Heart left ventricle (tissue), 16 donors: ENCODE data around the gene SORCS2. TPM values are rescaled to one million over a fixed set of nuclear protein-coding genes. Genes with fewer than 3 reads are reported as not detected.

Experiments used
- ATAC-seq, 4 donors: fragments of 200-7000 bp; cut with Tn5 transposase; one replicate each; pipeline ENCODE4 v1.9.1; 2020 to 2022; ENCODE audit warnings: moderate library complexity in 4 of 4, mild to moderate bottlenecking in 3 of 4, moderate number of reproducible peaks in 1 of 4
- DNase-seq, 5 donors: peaks; one replicate each; pipeline ENCODE4 v3.0.0-alpha.2; 2020
- H3K27ac ChIP-seq, 12 donors: fragments of 200-600 bp; sonication (generic) in 4 of 12; one replicate each; pipeline versions ENCODE4 v1.5.0 to v1.8.0; 2016 to 2022; ENCODE audit warnings: mild to moderate bottlenecking in 2 of 12
- H3K27me3 ChIP-seq, 9 donors: fragments of 200-600 bp; sonication (generic) in 2 of 9; one replicate each; pipeline versions ENCODE4 v1.5.1 to v1.8.0; 2016 to 2022; ENCODE audit warnings: mild to moderate bottlenecking in 3 of 9
- H3K36me3 ChIP-seq, 9 donors: fragments of 200-600 bp; sonication (generic) in 2 of 9; one replicate each; pipeline versions ENCODE4 v1.5.0 to v1.8.0; 2018 to 2022; ENCODE audit warnings: mild to moderate bottlenecking in 2 of 9
- H3K4me1 ChIP-seq, 12 donors: fragments of 200-600 bp; sonication (generic) in 4 of 12; one replicate each; pipeline versions ENCODE4 v1.5.0 to v1.8.0; 2016 to 2022; ENCODE audit warnings: mild to moderate bottlenecking in 3 of 12
- H3K4me3 ChIP-seq, 12 donors: fragments of 200-600 bp; sonication (generic) in 4 of 12; one replicate each; pipeline versions ENCODE4 v1.5.0 to v1.8.0; 2017 to 2022; ENCODE audit warnings: mild to moderate bottlenecking in 9 of 12, moderate library complexity in 4 of 12
- H3K9me3 ChIP-seq, 12 donors: fragments of 200-600 bp; sonication (generic) in 4 of 12; one replicate each; pipeline versions ENCODE4 v1.5.0 to v1.8.0; 2016 to 2022; ENCODE audit warnings: mild to moderate bottlenecking in 1 of 12
- POLR2A ChIP-seq, 2 donors: fragments of 450-650 bp; IDR thresholded peaks; one replicate each; pipeline ENCODE4 v1.6.1; 2017; ENCODE audit warnings: antibody characterized with exemption in 2 of 2, mild to moderate bottlenecking in 2 of 2, moderate library complexity in 2 of 2
- WGBS, 4 donors: extraction: QIAGEN DNeasy Blood & Tissue Kit in 2 of 4; methylation state at CpG; one replicate each; pipeline versions ENCODE4 v1.1.5 to v1.1.7; 2013 to 2018; 5-methylcytosine and 5-hydroxymethylcytosine counted together
- intact Hi-C, 10 donors: fragments of 100-400 bp; cut with DNase I; formaldehyde crosslinking; loops; one replicate each; pipeline versions ENCODE4 v1.11.1 to v1.14.2; 2022
- polyA plus RNA-seq, 2 donors: library from polyadenylated mRNA; stranded (reverse); fragments of 200-250 nt; gene quantifications; one replicate each; pipeline ENCODE4 v1.2.3, GENCODE V29; 2013
- total RNA-seq, 9 donors: library from RNA; depleted of rRNA in 2 of 9; stranded (reverse); fragments of >200 nt in 2 of 9; fragmentation: NEBNext Ultra II Directional in 3 of 9; extraction: Animal tissue kit (Norgen Biotek cat#: 25700) in 3 of 9; gene quantifications; one replicate each; pipeline versions ENCODE4 v1.1.0 to v1.2.4, GENCODE V29; 2016 to 2023
- TF ChIP-seq, protein P1 (sequence below), 12 donors: fragments of 200-600 bp; sonication (generic) in 4 of 12; IDR thresholded peaks; one replicate each; pipeline versions ENCODE4 v1.5.0 to v1.8.0; 2018 to 2022; ENCODE audit warnings: antibody characterized with exemption in 12 of 12, mild to moderate bottlenecking in 5 of 12
- donor health status: ischemic (EF 13 %, LVEDD 7.1; RV severe dilation, severe dysfunction).
- donor health status: healthy with polysubstance abuse.
- donor health status: DM: no; HTN: yes; CAD: no.
- donor health status: DM: no; HTN: no; CAD: no.
- donor health status: ischemic (EF 25% LVEDD 6.9; RV normal size, moderate dysfunction).
- donor health status: ischemic (EF 25% LVEDD 5.7; RV mildly dilated, moderate dysfunction).
- donor health status: healthy.
- donor health status: DM: yes; HTN: yes; CAD: no.
- donor health status: ischemic (EF 35%, LVEDD 5.7; RV mildly dilated, moderate dysfunction).
- donor health status: nonischemic (EF 11% LVEDD 7.7; RV severe dilation, severe dysfunction).
- donor health status: DM: yes; HTN: yes; CAD: no.
- donor health status: PGD.
- donor health status: ischemic (EF 29% LVEDD 5.4; RV normal size, mild dysfunction).
- donor health status: nonischemic (EF 23%, LVEDD 6.1; RV moderate dilation, normal function).

The SORCS2 gene
- total and polyA plus RNA-seq, 11 donors = 0.28 to 5.5 (median 2.4) TPM

DNA sequence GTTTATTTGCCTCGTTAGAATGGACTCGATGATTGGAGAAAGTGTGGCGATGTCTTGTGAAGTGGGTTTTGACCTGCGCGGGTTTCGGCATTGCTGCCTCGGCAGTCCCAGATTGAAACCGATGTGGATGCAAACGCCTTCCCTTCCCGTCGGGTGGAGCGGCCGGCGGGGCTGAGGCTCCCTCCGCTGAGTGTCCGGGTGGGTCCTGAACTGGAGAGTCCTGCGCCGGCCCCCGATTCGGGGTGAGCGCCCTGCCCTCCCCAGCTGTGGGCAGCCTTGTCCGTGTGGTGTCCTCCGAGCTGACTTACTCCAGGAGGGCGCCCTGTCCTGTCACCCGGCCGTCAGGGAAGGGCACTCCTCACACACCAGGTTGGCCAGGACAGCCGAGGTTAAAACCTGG, 317.7 kb downstream of the SORCS2 start:
- WGBS, 4 donors = 76 to 84% (median 79%) methylated on average over 25 to 27 of the region's 27 CpGs

DNA sequence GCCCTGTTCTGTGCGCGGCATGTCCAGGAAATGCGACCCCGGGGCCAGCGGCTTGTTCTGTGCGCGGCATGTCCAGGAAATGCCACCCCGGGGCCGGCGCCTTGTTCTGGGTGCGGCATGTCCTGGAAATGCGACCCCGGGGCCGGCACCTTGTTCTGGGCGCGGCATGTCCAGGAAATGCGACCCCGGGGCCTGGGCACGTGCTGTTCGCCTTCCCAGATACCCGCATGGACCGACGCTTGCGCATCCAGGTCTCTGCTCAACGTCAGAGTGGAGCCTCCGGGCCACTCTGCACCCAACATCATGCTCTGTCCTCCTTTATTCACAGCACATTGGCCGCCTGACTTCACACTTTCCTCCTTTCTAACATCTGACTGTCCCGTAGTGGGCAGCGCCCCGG, 318.2 kb downstream of the SORCS2 start:
- Histone ChIP-seq H3K9me3 (no peaks in the 10 kb centered on the region), H3K36me3 (no peaks in the 10 kb centered on the region), H3K4me3 (no peak overlapping the region), H3K4me1 (peaks cover 0 to 15% (median 2%) of the 10 kb centered on the region in 12 donors), H3K27me3 (peaks cover 0 to 4% (median 0%) of the 10 kb centered on the region in 9 donors), H3K27ac (no peak overlapping the region)
- ATAC-seq (no peak), DNase-seq (no peak)
- intact Hi-C loops = no loop called here
- 69 to 90% (median 79%) methylated on average over 19 to 30 of the region's 30 CpGs for WGBS, 4 donors
- TF ChIP-seq, protein P1, sequence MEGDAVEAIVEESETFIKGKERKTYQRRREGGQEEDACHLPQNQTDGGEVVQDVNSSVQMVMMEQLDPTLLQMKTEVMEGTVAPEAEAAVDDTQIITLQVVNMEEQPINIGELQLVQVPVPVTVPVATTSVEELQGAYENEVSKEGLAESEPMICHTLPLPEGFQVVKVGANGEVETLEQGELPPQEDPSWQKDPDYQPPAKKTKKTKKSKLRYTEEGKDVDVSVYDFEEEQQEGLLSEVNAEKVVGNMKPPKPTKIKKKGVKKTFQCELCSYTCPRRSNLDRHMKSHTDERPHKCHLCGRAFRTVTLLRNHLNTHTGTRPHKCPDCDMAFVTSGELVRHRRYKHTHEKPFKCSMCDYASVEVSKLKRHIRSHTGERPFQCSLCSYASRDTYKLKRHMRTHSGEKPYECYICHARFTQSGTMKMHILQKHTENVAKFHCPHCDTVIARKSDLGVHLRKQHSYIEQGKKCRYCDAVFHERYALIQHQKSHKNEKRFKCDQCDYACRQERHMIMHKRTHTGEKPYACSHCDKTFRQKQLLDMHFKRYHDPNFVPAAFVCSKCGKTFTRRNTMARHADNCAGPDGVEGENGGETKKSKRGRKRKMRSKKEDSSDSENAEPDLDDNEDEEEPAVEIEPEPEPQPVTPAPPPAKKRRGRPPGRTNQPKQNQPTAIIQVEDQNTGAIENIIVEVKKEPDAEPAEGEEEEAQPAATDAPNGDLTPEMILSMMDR (IDR thresholded peaks at IDR 0.05) = no peak
- TF ChIP-seq POLR2A (IDR thresholded peaks at IDR 0.05) = no peak

More for the DNA sequence above, 317.7 kb downstream of the SORCS2 start:
- intact Hi-C loops = no loop called here
- no peak for TF ChIP-seq POLR2A (IDR thresholded peaks at IDR 0.05)
- TF ChIP-seq, protein P1 (IDR thresholded peaks at IDR 0.05) = no peak
- H3K27me3 ChIP-seq = peaks cover 0 to 4% (median 0%) of the 10 kb centered on the region in 9 donors
- H3K4me1 ChIP-seq = peaks cover 0 to 13% (median 1%) of the 10 kb centered on the region in 12 donors
- H3K36me3 ChIP-seq = no peaks in the 10 kb centered on the region
- no peak overlapping the region for H3K27ac ChIP-seq
- no peaks in the 10 kb centered on the region for H3K9me3 ChIP-seq
- ATAC-seq = no peak
- DNase-seq = no peak
- H3K4me3 ChIP-seq = no peak overlapping the region

DNA sequence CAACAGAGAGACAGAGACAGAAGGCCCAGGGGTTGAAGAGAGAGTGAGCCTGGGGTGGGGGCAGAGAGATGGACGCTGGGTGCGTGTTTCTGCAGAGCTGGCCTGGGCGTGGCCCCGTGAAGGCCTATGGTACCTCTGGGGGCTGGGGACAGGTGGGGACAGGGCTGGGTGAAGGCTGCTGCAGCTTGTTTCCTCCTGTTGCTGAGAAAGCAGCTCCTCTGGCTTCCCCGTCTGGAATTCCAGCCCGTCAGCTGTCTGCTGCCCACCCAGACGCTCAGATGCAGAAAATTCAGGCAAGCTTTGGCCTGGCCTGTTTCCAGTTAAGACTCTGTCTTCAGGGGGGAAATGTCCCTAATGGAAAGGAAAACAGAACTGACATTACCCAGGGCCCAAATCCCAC, 319.2 kb downstream of the SORCS2 start:
- H3K4me3 ChIP-seq = no peak overlapping the region
- ATAC-seq = no peak
- peaks cover 0 to 17% (median 2%) of the 10 kb centered on the region in 12 donors for H3K4me1 ChIP-seq
- no peak for DNase-seq
- H3K27ac ChIP-seq = no peak overlapping the region
- H3K27me3 ChIP-seq = peaks cover 0 to 4% (median 0%) of the 10 kb centered on the region in 9 donors
- no peak for TF ChIP-seq POLR2A (IDR thresholded peaks at IDR 0.05)
- TF ChIP-seq, protein P1 (IDR thresholded peaks at IDR 0.05) = no peak
- H3K36me3 ChIP-seq = no peaks in the 10 kb centered on the region
- no peaks in the 10 kb centered on the region for H3K9me3 ChIP-seq
- intact Hi-C loops = no loop called here
- WGBS, 4 donors = 50 to 70% (median 64%) methylated on average over 7 of the region's 7 CpGs

DNA sequence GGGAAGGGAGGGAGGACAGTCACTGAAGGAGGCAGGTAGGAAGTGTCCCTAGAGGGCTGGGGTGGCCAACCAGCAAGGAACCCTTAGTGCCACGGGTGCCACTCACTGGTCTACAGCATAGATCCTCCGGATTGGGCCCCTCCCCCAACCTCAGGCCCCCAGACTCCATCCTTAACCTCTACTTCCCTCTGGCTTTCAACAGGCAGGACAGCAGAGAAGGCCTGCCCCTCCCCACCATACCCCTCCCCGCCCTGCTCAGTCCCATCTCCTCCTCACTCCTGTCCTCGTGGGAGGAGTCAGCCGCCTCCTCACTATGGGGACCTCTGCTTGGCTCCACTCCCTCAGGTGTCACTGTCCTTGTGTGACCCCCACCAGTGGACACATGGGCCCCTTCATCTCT, 320.1 kb downstream of the SORCS2 start:
- Histone ChIP-seq H3K4me3 (no peak overlapping the region), H3K27ac (no peak overlapping the region), H3K27me3 (peaks cover 0 to 7% (median 0%) of the 10 kb centered on the region in 9 donors), H3K4me1 (peaks cover 0 to 24% (median 3%) of the 10 kb centered on the region in 12 donors), H3K36me3 (no peaks in the 10 kb centered on the region), H3K9me3 (no peaks in the 10 kb centered on the region)
- DNase-seq = no peak
- intact Hi-C loops = no loop called here
- TF ChIP-seq POLR2A (IDR thresholded peaks at IDR 0.05) = no peak
- TF ChIP-seq, protein P1 (IDR thresholded peaks at IDR 0.05) = no peak
- 61 to 81% (median 70%) methylated on average over 5 of the region's 5 CpGs for WGBS, 4 donors
- ATAC-seq = no peak
